H1 (cell line): Measurements from ENCODE around the gene TNFAIP8L3. TPM values are rescaled to one million over a fixed set of nuclear protein-coding genes. Genes with fewer than 3 reads are reported as not detected.

Experiments
- CTCF ChIA-PET: fragments of 300-600 bp; sonication (Branson Sonifier 250); formaldehyde crosslinking; loops from one replicate; lab custom pipeline; 2021; ENCODE audit not compliant: partially characterized antibody; lab: Charles Lee
- POLR2A ChIA-PET: fragments of 300-600 bp; sonication (Branson Sonifier 250); formaldehyde crosslinking; loops from one replicate; lab custom pipeline; 2021; ENCODE audit warnings: inconsistent platforms; ENCODE audit not compliant: partially characterized antibody; lab: Charles Lee
- DNase-seq, 2 experiments: peaks; one replicate each; pipeline versions ENCODE4 v3.0.0 to v3.0.0-alpha.2; 2010 to 2022; ENCODE audit warnings: low spot score in 2 of 2, low read depth in 1 of 2, mixed read lengths in 1 of 2
- FAIRE-seq: peaks from 2 replicates; lab custom pipeline; 2011; peaks lifted over from hg19 to GRCh38; lab: Jason Lieb, UNC
- H2AFZ ChIP-seq: 2 replicates; pipeline ENCODE4 v1.8.1; 2012; ENCODE audit warnings: low read length, inconsistent platforms
- H2AK5ac ChIP-seq: 2 replicates; pipeline ENCODE4 v1.6.1; 2013; ENCODE audit warnings: low read depth, low read length
- H2BK120ac ChIP-seq: replicated peaks from 2 replicates; pipeline ENCODE3; 2013; ENCODE audit warnings: low read depth, low read length, inconsistent platforms
- H2BK12ac ChIP-seq: 2 replicates; pipeline ENCODE4 v1.6.1; 2013; ENCODE audit warnings: low read depth, low read length
- H2BK15ac ChIP-seq: 2 replicates; pipeline ENCODE4 v1.6.1; 2013; ENCODE audit warnings: low read length
- H2BK20ac ChIP-seq: 2 replicates; pipeline ENCODE4 v1.6.1; 2013; ENCODE audit warnings: low read length
- H2BK5ac ChIP-seq: 2 replicates; pipeline ENCODE4 v1.6.1; 2013; ENCODE audit warnings: low read depth, low read length
- H3K14ac ChIP-seq: 2 replicates; pipeline ENCODE4 v1.6.1; 2013; ENCODE audit warnings: inconsistent platforms; ENCODE audit not compliant: insufficient read length
- H3K18ac ChIP-seq: 2 replicates; pipeline ENCODE4 v1.6.1; 2013; ENCODE audit warnings: low read length; ENCODE audit errors: extremely low read depth
- H3K23ac ChIP-seq: 2 replicates; pipeline ENCODE4 v1.6.1; 2013; ENCODE audit warnings: inconsistent platforms; ENCODE audit not compliant: insufficient read length
- H3K23me2 ChIP-seq: 2 replicates; pipeline ENCODE4 v1.6.1; 2013; ENCODE audit warnings: low read depth, low read length
- H3K27ac ChIP-seq: 2 replicates; pipeline ENCODE4 v1.6.1; 2011; ENCODE audit warnings: low read depth, low read length, inconsistent platforms
- H3K27me3 ChIP-seq, 4 experiments: replicated peaks in 1 of 4; 1 replicate in 1 of 4; 2 replicates in 3 of 4; pipeline versions ENCODE4 v1.6.1 to v1.8.1; 2011 to 2013; ENCODE audit warnings: low read length in 3 of 4, mild to moderate bottlenecking in 3 of 4, inconsistent platforms in 2 of 4, mixed read lengths in 2 of 4, moderate library complexity in 1 of 4; ENCODE audit not compliant: control insufficient read depth in 3 of 4, insufficient read depth in 3 of 4; ENCODE audit errors: extremely low read depth in 1 of 4
- H3K36me3 ChIP-seq, 4 experiments: 2 replicates each; pipeline versions ENCODE4 v1.6.1 to v1.8.1; 2011 to 2013; ENCODE audit warnings: mild to moderate bottlenecking in 4 of 4, low read length in 3 of 4, moderate library complexity in 2 of 4, control low read depth in 1 of 4, inconsistent platforms in 1 of 4; ENCODE audit not compliant: insufficient read depth in 4 of 4, control insufficient read depth in 2 of 4
- H3K4ac ChIP-seq: replicated peaks from 2 replicates; pipeline ENCODE3; 2013; ENCODE audit warnings: low read length, low read depth, mixed read lengths, inconsistent platforms; ENCODE audit not compliant: insufficient read length
- H3K4me1 ChIP-seq, 4 experiments: replicated peaks in 1 of 4; 1 replicate in 1 of 4; 2 replicates in 3 of 4; pipeline versions ENCODE4 v1.6.1 to v1.8.1; 2011 to 2013; ENCODE audit warnings: low read length in 3 of 4, inconsistent platforms in 2 of 4, mixed read lengths in 1 of 4; ENCODE audit not compliant: insufficient read depth in 4 of 4, control insufficient read depth in 3 of 4
- H3K4me2 ChIP-seq, 2 experiments: 2 replicates each; pipeline versions ENCODE4 v1.6.1 to v1.8.1; 2011 to 2013; ENCODE audit warnings: low read depth in 2 of 2, low read length in 2 of 2, control low read depth in 1 of 2, inconsistent platforms in 1 of 2, mild to moderate bottlenecking in 1 of 2; ENCODE audit not compliant: insufficient read depth in 1 of 2
- H3K4me3 ChIP-seq, 4 experiments: fragments of 200-600, 300-600 bp in 1 of 4; sonication (generic), shearing (Covaris generic), sonication (Bioruptor Twin) in 1 of 4; 2 replicates each; pipeline versions ENCODE4 v1.5.1 to v1.8.1; 2011 to 2016; ENCODE audit warnings: low read length in 4 of 4, low read depth in 3 of 4, control low read depth in 2 of 4, inconsistent platforms in 2 of 4, mild to moderate bottlenecking in 2 of 4, mixed read lengths in 1 of 4, moderate library complexity in 1 of 4; ENCODE audit not compliant: insufficient read depth in 2 of 4; ENCODE audit errors: extremely low read depth in 1 of 4
- H3K56ac ChIP-seq: replicated peaks from 2 replicates; pipeline ENCODE3; 2013; ENCODE audit warnings: low read depth, mild to moderate bottlenecking, mixed read lengths, low read length, inconsistent platforms; ENCODE audit not compliant: insufficient read length
- H3K79me1 ChIP-seq: 2 replicates; pipeline ENCODE4 v1.6.1; 2013; ENCODE audit warnings: low read depth, low read length, control low read depth
- H3K79me2 ChIP-seq, 2 experiments: 2 replicates each; pipeline versions ENCODE4 v1.6.1 to v1.8.1; 2012 to 2013; ENCODE audit warnings: low read length in 2 of 2, mild to moderate bottlenecking in 2 of 2, inconsistent platforms in 1 of 2; ENCODE audit not compliant: insufficient read depth in 2 of 2, control insufficient read depth in 1 of 2
- H3K9ac ChIP-seq, 4 experiments: replicated peaks in 1 of 4; 1 replicate in 1 of 4; 2 replicates in 3 of 4; pipeline versions ENCODE4 v1.6.1 to v1.8.1; 2011 to 2013; ENCODE audit warnings: low read depth in 3 of 4, low read length in 3 of 4, control low read depth in 2 of 4, mild to moderate bottlenecking in 2 of 4, moderate library complexity in 2 of 4, inconsistent platforms in 1 of 4; ENCODE audit errors: extremely low read depth in 1 of 4
- H3K9me3 ChIP-seq, 2 experiments: 2 replicates each; pipeline versions ENCODE4 v1.6.1 to v1.8.1; 2012 to 2013; ENCODE audit warnings: mild to moderate bottlenecking in 2 of 2, moderate library complexity in 2 of 2, control low read depth in 1 of 2, inconsistent platforms in 1 of 2, low read depth in 1 of 2, low read length in 1 of 2, mixed read lengths in 1 of 2; ENCODE audit not compliant: insufficient read depth in 2 of 2
- H4K20me1 ChIP-seq, 2 experiments: replicated peaks in 1 of 2; 2 replicates each; pipeline versions ENCODE3 to v1.8.1; 2011 to 2013; ENCODE audit warnings: inconsistent platforms in 2 of 2, low read length in 2 of 2, mild to moderate bottlenecking in 1 of 2; ENCODE audit not compliant: insufficient read depth in 2 of 2, control insufficient read depth in 1 of 2
- H4K5ac ChIP-seq: 2 replicates; pipeline ENCODE4 v1.6.1; 2013; ENCODE audit warnings: low read length, low read depth, mixed read lengths, inconsistent platforms; ENCODE audit not compliant: insufficient read length
- H4K8ac ChIP-seq: 2 replicates; pipeline ENCODE4 v1.8.0; 2013; ENCODE audit warnings: mild to moderate bottlenecking, moderate library complexity, low read length, inconsistent platforms; ENCODE audit not compliant: insufficient read depth; ENCODE audit errors: extremely low read depth
- H4K91ac ChIP-seq: replicated peaks from 2 replicates; pipeline ENCODE3; 2013; ENCODE audit warnings: low read length, mixed read lengths, inconsistent platforms; ENCODE audit not compliant: insufficient read length
- ATF2 ChIP-seq: IDR thresholded peaks from 2 replicates; pipeline ENCODE4 v1.6.1; 2012; ENCODE audit warnings: low read length, inconsistent platforms
- CTBP2 ChIP-seq: IDR thresholded peaks from 2 replicates; pipeline ENCODE4 v1.7.0; 2011; ENCODE audit warnings: borderline replicate concordance, mild to moderate bottlenecking, moderate library complexity, mixed read lengths, low read length; ENCODE audit not compliant: insufficient read depth, insufficient read length
- MAX ChIP-seq: IDR thresholded peaks from 2 replicates; pipeline ENCODE4 v1.6.1; 2012; ENCODE audit warnings: inconsistent platforms
- POLR2A ChIP-seq, 2 experiments: IDR thresholded peaks; 1 replicate in 1 of 2; 2 replicates in 1 of 2; pipeline ENCODE4 v1.6.1; 2011; ENCODE audit warnings: low read depth in 2 of 2, low read length in 2 of 2, mild to moderate bottlenecking in 2 of 2; ENCODE audit errors: control extremely low read depth in 1 of 2
- POLR2AphosphoS5 ChIP-seq: IDR thresholded peaks from 2 replicates; pipeline ENCODE4 v1.6.1; 2011; ENCODE audit warnings: low read depth, low read length
- SIN3A ChIP-seq, 2 experiments: IDR thresholded peaks in 1 of 2; conservative IDR thresholded peaks in 1 of 2; 2 replicates each; pipeline ENCODE4 v1.6.1; 2011 to 2012; ENCODE audit warnings: low read length in 2 of 2, improper control_type of control experiment in 1 of 2, low read depth in 1 of 2, mild to moderate bottlenecking in 1 of 2
- SIRT6 ChIP-seq: IDR thresholded peaks from one replicate; pipeline ENCODE4 v1.7.1; 2012; ENCODE audit warnings: low read length, inconsistent platforms
- WGBS, 2 experiments: shearing (Covaris generic) in 1 of 2; methylation state at CpG; one replicate each; pipeline versions ENCODE4 v1.1.6 to v1.1.7; 2013 to 2015; ENCODE audit warnings: low lambda C conversion rate in 2 of 2, mixed read lengths in 2 of 2, inconsistent platforms in 1 of 2, low coverage in 1 of 2, missing lambda C conversion rate in 1 of 2; ENCODE audit not compliant: insufficient replicate concordance in 2 of 2, insufficient coverage in 1 of 2, insufficient read length in 1 of 2; ENCODE audit errors: extremely low coverage in 1 of 2, missing lambda C conversion rate in 1 of 2; 5-methylcytosine and 5-hydroxymethylcytosine counted together
- polyA plus RNA-seq, 7 experiments: library from polyadenylated mRNA; depleted of rRNA in 3 of 7; stranded (reverse) in 5 of 7; unstranded in 2 of 7; fragments of >200 nt in 5 of 7; fragments of 200-250 nt in 2 of 7; gene quantifications; 1 replicate in 5 of 7; 2 replicates in 1 of 7; 4 replicates in 1 of 7; pipeline versions ENCODE4 v1.2.1 to v1.2.3, GENCODE V29; 2011 to 2013; ENCODE audit warnings: missing spikeins in 2 of 7, mixed read lengths in 2 of 7
- total RNA-seq: library from RNA; stranded (reverse); fragmentation: NEBNext Ultra II Directional; extraction: Animal tissue kit (Norgen Biotek cat#: 25700); gene quantifications from 2 replicates; pipeline ENCODE4 v1.2.1, GENCODE V29; 2021

TNFAIP8L3 gene
- total and polyA plus RNA-seq, 2 of the 8 experiments (the other 6 are each of a cell fraction or from before 2014, with no cell fraction given) = 0.23 to 0.67 TPM

GRCh38 chr15:51135276-51135675 lies 40.6 kb upstream of the TNFAIP8L3 start:
- Histone ChIP-seq H2AFZ (no peak overlapping the region), H2BK5ac (no peak overlapping the region), H2AK5ac (no peak overlapping the region), H3K79me1 (no peaks in the 10 kb centered on the region), H3K23ac (no peak overlapping the region), H3K9ac (no peak overlapping the region), H3K36me3 (no peaks in the 10 kb centered on the region), H3K4ac (no peak overlapping the region), H3K56ac (no peak overlapping the region), H3K18ac (no peak overlapping the region), H4K8ac (no peak overlapping the region), H4K91ac (no peak overlapping the region), H2BK15ac (no peak overlapping the region), H2BK120ac (no peak overlapping the region), H4K5ac (no peak overlapping the region), H3K27ac (no peak overlapping the region), H2BK12ac (no peak overlapping the region), H3K4me1 (peaks cover 0 to 3% (median 0%) of the 10 kb centered on the region in 4 experiments; a peak in 1 of 7 replicates), H4K20me1 (peaks cover 0 to 2% of the 10 kb centered on the region in 2 experiments), H3K9me3 (no peaks in the 10 kb centered on the region), H3K79me2 (no peaks in the 10 kb centered on the region), H3K23me2 (no peaks in the 10 kb centered on the region), H3K4me2 (no peak overlapping the region), H3K4me3 (no peak overlapping the region), H3K14ac (no peak overlapping the region), H2BK20ac (no peak overlapping the region), H3K27me3 (no peaks in the 10 kb centered on the region)
- no peak for FAIRE-seq
- 96% methylated on average over 2 of the region's 2 CpGs; no CpG with 5 or more reads in 1 of the 2 experiments for WGBS, 2 experiments
- ChIA-PET POLR2A (interaction anchor here (1.0 kb wide), 1 partner anchor 23 kb away, joined by 3 read pairs; no protein-coding TSS in a partner anchor), CTCF (interaction anchor here (0.9 to 7.6 kb wide), 8 partner anchors 14 to 268 kb away, joined by 3 to 71 read pairs (median 3); no protein-coding TSS in a partner anchor)
- DNase-seq = no peak
- TF ChIP-seq POLR2AphosphoS5 (no peak), SIRT6 (no peak), POLR2A (IDR thresholded peaks at IDR 0.05; ENCODE audit: control extremely low read depth in 1 of 2, low read depth in 2 of 2, low read length in 2 of 2) (no peak), MAX (no peak), CTBP2 (no peak), SIN3A (conservative IDR thresholded peaks at IDR 0.05 in 1 of 2, IDR thresholded peaks at IDR 0.05 in 1 of 2; ENCODE audit: low read depth in 1 of 2, low read length in 2 of 2) (no peak), ATF2 (no peak)
